Measurements from ENCODE around the gene ATP10A.
"Not testable (repeated sequence)": the region's sequence is repeated elsewhere in the genome, so short reads cannot be mapped to it uniquely, and the experiment has no call there.

Gene ATP10A

DNA sequence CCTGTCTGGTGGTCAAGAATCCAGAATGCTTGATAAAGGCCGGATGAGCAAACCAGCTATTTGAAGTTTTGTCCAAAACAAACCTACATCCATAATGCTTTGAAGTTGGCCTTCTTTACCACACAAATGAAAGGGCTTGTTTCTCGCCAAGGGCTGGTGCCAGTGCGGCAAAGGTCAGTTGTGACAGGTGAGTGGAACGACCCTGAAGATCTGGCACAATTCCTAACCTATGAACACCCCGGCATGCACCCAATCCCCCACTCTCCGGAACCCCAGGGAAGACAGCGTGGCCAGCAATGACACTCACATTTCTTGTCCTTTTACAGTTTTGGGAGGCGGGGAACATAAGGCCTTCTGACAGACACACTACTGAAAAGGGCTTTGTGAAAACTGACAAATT lies 90.6 kb downstream of the ATP10A start:
- DNase-seq (ENCODE audit: low spot score): peak; percentile 70

DNA sequence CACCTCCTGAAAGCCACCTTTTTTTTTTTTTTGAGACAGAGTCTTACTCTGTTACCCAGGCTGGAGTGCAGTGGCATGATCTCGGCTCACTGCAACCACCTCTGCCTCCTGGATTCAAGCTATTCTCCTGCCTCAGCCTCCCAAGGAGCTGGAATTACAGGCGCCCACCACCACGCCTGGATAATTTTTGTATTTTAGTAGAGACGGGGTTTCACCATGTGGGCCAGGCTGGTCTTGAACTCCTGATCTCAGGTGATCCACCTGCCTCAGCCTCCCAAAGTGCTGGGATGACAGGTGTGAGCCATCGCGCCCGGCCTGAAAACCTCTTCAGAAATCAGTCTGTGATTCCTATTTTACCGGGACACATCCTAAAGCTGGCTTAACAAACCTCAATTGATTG lies 91.4 kb downstream of the ATP10A start:
- DNase-seq (ENCODE audit: low spot score): not testable (repeated sequence)

DNA sequence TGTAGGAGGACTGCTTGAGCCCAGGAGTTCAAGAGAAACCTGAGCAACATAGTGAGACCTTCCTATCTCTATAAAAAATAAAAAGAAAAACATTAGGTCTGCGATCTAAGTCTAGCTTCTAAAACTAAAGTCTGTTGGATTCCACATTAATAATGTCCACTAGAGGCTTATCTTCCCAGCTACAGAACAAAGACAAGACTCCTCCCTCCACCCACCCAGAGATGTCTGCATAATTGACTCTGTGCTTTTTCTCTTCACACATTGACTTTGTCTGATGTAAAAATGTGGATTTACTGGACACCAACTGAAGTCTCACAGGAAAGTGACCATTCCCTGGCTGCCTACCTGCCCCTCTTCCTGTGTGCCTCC lies 91.8 kb downstream of the ATP10A start:
- DNase-seq (ENCODE audit: low spot score): peak; percentile 36

DNA sequence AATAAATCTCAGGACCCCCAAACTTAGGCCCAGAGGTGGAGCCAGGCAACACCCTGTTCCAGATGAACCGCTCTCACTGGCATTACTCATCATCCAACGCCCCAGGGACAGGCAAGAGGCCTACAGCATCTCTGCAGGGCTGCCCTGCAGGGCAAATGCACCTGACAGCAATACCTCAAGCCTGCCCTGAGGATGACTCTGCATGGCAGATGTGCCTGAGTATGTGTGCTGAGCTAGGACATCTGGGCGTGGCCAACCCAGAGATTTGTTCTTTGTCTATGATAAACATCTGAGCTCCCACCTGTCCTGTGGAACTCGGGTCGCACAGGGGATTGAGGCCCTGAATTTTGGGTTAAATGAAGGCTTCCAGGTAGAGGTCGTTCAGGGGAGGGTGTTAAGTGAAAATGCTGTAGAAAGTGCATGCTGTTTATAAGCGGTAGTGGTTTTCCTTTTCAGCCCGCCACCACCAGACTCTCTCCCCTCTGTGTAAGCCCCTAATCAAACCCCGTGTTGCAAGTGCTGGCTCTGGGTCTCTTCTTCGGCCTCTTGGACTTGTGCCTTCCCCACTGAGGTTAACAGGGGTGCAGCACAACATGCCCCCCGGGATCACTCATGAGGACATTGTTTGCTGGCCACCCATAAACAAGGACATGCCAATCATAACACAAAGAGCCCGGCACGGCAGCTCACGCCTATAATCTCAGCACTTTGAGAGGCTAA lies 92.3 kb downstream of the ATP10A start:
- peak; percentile 35 for DNase-seq (ENCODE audit: low spot score)

DNA sequence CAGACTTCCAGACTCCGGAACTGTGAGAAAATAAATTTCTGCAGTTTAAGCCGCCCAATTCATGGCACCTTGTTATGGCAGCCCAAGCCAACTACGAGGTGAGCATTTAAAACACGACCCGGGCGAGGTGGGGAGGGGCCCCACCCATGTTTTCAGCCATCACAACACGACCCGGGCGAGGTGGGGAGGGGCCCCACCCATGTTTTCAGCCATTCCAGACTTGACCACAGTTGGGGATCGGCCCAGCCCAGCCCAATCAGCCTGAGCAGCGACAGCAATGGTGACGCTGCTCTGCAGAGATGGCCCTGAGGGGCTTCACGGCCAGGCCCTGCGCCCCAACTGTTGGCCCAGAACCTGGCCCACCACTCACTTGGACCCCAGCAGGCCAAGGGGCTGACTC lies 93.1 kb downstream of the ATP10A start:
- no peak for DNase-seq (ENCODE audit: low spot score)

DNA sequence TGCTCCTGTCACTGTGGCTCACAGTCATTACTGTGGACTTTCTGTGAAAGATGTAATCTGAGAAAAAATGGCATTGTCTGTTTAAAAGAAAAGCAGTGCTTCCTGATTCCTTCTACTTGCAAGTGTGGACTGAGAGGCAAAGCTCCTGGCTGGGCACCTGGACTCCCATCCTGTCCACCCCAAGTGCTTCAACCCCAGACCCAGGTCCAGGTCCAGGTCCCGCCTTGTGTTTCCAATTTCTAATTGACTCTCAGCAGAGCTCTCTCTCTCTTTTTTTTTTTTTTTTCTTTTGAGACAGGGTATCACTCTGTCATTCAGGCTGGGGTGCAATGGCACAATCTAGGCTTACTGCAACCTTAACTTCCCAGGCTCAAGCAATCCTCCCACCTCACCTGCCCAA lies 94.9 kb downstream of the ATP10A start:
- no peak for DNase-seq (ENCODE audit: low spot score)

DNA sequence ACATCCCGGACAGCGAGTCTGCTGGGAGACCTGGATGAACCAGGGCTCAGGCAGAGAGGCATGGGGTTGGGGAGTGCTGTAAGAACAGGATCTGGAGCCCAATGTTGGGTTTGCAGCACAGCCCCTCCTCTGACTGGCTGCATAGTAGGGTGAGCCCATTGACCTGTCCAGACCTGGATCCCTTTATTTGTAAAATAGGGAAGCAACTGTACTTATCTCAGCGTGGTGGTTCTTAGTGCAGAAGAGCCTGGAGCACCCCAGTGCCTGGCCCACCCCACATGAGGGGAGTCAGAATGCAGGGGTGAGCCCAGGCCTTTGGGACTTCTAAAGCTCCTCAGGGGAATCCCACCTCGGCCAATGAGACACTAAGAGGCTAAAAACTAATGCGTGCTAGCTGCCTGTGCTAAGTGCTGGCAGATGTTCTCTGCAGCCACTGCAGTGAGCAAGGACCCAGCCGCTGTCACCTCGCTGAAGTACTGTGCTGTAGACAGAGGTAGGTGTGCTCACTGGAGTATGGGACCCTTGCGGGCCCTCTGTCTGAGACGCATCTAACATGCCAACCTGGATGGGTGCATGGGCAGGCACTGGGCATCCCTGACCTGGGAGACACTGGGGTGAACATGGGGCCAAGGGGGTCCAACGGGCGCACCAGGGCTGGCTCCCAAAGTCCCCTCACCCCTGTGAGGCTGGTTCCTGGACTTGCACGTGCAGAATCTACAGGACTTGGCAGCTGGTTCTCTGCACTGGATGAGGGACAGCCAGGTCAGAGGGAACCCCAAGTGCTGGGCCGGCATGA lies 95.6 kb downstream of the ATP10A start:
- no peak for DNase-seq (ENCODE audit: low spot score)

DNA sequence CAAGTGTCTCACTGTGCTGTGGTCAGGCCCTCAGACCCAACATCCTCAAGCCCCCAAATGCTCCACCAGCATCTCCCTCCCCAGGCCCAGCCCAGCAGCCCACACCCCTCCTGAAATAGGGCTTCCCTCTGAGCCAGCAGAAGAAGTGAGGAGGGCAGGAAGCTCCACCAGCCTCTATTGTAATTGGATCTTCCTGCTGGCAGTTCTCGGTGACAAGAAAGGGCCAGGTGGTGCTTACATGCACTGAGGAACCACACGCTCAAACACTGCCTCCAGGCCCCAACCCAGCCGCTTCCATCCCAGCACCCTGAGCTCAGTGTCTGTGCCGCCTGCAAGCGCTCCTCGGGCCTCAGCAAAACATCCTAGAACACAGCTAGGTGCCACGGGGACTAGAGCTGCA lies 96.7 kb downstream of the ATP10A start:
- DNase-seq (ENCODE audit: low spot score): no peak

DNA sequence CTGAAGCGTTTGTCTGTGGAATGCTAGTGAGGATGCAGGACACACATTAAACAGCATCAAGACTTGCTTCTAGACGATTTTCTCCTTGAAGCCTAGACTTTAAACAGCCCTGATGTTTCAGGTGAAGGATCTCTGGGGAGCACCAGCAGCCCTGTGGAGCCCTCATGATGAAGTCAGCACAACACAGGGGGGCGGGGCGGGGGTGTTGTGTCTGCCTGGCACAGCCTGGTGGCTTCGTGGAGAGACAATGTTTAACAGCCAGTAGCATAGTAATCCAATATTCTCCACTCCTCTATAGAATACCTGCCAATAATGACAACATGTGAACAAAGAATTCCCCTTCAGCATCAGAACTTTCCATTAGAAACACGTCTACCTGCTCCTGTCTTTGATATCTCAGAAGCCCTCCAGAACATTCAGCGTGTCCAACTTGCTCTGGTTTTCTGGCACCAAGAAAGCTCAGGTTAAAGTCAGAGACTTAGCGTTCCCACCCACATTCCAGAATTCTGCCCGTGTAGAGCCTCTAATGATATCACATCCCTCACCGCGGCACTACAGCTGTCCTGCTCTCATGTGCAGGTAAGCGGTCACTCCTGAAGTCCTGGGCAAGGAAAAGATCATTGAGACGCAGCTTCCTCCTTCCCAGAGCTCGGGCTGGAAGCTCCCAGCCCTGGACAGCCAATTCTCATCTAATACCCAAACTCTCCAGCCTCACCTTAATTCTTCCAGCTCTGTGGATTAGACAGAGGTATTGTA lies 98.0 kb downstream of the ATP10A start:
- no peak for DNase-seq (ENCODE audit: low spot score)

DNA sequence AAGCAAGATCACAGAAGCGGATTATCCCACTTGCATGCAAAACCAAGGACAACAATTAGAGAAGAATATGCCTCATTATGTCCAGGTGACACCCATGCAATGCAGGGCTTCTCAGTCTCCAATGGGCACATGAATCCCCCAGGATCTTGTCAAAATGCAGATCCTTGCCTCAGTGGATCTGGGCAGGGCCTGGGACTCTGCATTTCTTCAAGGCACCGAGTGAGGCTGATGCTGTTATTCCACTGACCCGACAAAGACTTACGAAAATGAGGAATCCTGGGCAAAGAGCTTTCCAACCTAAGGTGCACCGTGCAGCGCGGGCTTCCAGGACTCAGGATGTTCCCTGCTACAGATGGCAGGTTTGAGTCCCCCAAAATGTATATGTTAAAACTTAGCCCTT lies 99.2 kb downstream of the ATP10A start:
- DNase-seq (ENCODE audit: low spot score): no peak

DNA sequence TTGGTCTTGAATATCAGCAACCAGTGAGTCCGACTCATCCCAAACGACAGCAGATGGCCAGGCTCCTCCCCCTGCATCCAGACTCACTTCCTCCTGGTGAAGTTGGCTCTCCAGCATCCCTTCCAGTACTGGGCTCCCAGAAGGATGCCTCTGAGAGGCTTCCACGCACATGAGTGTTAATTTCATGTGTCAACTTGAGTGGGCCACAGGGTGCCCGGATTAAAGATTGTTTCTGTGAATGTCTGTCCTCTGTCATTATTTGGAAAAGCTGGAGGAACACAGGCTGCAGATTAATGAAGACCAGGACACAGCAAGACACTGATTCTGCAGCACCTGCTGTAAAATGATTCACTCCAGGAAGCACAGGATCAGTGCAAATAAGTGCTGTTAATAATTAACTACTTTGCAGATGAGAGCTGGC lies 99.8 kb downstream of the ATP10A start:
- peak; percentile 65 for DNase-seq (ENCODE audit: low spot score)

DNA sequence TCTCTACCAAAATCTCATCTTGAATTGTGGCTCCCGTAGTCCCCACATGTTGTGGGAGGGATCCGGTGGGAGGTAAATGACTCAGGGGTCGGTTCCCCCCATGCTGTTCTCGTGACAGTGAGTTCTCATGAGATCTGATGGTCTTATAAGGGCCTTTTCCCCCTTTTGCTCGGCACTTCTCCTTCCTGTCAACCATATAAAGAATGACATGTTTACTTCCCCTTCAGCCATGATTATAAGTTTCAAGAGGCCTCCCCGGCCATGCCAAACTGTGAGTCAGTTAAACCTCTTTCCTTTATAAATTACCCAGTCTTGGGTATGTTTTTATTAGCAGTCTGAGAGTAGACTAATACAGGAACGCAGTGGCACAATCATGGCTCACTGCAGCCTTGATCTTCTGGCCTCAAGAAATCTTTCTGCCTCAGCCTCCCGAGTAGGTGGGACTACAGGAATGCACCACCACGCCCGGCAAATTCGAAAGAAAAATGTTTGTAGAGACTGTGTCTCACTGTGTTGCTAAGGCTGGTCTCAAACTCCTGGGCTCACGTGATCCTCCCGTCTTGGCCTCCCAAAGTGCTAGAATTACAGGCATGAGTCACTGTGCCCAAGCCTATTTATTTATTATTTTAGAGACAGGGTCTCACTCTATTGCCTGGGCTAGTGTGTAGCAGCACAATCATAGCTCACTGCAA lies 101.0 kb downstream of the ATP10A start:
- no peak for DNase-seq (ENCODE audit: low spot score)

DNA sequence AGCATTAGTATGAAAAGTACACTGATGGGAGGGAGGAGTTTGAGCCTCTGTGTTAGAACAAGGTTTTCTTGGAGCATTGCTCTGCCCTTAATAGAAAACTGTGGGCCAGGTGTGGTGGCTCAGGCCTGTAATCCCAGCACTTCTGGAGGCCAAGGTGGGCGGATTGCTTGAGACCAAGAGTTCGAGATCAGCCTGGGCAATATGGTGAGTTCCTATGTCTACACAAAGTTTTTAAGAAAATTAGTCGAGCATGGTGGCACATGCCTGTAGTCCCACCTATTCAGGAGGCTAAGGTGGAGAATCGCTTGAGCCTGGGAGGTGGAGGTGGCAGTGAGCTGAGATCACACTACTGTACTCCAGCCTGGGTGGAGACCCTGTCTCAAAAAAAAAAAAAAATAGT lies 103.7 kb downstream of the ATP10A start:
- no peak for DNase-seq (ENCODE audit: low spot score)

DNA sequence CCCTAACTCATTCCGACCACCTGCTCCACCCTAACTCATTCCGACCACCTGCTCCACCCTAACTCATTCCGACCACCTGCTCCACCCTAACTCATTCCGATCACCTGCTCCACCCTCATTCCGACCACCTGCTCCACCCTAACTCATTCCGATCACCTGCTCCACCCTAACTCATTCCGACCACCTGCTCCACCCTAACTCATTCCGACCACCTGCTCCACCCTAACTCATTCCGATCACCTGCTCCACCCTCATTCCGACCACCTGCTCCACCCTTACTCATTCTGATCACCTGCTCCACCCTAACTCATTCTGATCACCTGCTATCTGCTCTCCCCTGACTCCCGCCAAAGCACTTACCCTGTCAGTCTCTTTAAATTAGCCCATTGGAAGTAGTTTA lies 104.5 kb downstream of the ATP10A start:
- peak; percentile 31 for DNase-seq (ENCODE audit: low spot score)

DNA sequence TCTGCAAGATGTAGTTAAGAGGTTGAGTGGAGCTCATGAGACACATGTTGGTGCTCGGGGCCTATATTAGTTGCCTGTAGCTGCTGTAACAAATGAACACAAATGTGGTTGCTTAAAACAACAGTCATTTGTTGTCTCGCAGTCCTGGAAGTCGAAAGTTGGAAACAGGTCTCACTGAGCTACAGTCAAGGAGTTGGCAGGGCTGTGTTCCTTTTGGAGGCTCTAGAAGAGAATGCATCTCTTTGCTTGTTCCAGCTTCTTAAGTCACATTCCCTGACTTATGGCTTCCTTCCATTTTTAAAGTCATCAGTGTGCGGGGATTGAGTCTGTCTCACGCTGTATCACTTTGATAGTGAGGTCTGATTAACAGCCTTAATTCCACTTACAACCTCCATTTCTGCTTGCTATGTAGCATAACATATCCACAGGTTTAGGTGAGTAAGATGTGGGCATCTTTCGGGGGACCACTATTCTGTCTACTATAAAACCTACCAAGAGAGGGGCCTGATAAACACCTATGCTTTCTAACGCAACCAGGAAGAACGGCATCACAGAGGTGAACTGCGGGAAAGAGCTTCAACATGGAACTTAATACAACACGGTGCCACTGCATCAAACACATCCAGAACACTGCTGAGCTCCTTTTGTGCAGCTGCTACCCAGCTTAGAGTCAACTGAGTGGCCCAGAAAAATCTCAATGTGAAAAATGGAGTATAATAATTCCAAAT lies 119.4 kb downstream of the ATP10A start:
- no peak for DNase-seq (ENCODE audit: low spot score)

DNA sequence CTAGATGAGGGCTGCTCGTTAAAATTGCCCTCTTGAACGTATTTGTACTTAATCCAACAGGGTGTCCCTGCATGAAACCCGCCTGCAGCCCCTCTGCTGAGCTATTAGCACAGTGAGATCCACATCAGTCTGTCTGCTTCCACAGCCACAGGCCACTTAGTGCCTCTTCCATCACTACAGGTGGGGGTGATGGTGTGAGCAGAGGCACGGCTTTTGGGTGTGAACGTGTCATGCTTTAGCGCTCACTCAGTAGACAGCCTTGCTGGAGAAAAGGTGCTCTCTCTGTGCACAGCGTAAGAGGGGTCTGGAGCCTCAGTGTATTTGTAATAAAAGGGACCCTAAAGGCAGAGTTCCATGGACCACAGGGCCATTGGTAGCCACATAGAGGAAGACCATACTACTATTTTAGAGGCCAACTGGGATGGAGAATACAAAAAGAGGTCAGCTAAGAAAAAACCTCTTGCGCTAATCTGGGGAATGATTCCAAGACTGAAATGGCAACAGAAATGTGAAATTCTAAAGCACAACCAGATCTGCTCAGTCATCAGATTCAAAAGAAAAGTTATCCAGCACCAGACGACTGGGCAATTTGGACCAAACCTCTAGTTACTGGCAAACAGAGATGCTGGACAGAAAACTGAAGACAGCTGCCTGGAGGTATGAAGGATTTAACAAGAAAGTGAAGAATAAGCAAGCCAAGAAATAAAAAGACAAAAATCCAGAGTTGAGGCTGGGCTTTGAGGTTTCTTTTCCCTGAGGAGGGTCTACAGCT lies 120.2 kb downstream of the ATP10A start:
- no peak for DNase-seq (ENCODE audit: low spot score)

DNA sequence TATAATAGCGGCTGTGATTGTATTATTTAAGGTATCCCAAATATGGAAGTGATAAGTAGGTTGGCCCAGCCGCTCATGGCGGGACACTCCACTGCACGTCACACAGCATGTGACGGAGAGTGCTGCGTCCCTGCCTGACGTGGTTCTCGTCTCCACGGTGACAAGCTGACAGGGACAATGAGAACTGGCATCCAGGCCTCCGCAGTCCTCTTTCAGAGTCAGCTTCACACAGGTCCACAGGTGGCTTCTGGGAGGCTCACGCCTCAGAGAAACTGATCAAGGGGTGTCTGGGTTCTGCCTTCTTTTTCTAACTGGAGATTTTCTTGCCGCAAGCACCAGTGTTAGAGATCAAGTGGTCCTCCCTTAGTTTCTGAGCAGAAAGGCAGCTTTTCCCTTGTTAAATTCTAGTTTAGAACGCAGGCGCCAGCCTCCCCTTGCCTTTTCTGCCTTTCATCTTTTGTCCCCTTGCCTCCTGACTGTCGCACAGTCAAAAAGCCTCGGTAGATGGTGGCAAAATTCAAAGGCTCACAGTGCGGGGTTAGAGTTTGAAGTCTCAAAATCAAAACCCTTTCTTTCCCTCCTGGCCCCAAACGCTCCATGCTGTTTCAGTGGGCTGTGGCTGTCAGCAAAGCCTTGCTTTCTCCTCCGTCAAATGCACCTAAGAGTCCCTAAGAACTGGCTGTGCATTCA lies 120.9 kb downstream of the ATP10A start:
- DNase-seq (ENCODE audit: low spot score): no peak

DNA sequence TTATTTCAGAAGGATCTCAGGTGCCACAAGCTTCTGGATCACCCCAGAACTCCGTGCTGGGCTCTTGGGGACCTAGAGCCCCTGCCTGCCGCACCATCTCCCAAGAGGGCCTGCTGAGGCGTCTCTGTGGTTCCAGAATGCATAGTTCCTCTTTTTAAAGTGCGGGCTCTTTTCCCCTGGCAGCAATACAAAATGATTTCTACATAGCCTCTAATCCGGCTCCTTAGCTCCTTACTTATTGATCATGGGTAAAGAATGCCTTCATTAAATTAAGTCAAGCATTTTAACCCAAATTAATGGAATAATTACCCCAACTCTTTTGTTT lies 121.9 kb downstream of the ATP10A start:
- DNase-seq (ENCODE audit: low spot score): no peak

DNA sequence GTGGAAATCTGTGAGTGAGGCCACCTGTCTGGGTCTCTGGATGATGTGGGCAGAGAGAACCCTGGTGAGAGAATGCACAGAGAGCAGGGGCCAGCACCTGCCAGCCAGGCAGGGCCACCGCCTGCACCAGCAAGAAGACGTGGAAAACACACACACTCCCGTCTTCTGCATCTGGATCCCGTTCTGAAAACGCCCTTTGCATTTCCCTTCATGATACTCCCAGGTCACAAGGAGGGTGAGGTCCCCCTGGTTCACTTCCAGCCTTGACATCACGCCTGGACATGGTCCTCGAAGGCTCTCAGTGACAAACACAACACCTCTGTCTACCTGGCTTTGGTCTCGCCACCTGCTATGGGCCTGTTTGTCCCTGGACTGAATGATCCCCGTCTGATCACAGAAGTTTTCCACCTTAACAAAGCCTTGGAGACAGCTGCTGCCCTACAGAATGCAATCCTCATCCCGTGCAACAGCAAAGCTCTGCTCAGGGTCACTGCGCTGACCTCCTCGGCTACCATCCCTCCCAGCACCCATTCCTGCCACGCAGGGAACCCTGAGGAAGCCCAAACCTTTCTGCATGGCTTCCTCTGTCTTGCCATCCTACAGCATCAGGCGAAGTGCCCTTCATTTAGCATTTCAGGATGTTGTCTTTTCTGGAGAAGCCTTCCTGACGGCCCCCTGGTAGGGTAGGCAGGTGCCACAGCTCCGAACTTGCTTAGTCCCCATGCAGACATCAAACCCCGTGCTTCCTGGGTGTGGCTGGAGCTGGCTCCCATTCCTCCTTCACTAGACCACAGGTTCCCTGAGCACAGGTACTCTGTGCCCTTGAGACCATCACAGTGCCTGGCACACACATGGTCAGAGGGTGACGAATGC lies 122.5 kb downstream of the ATP10A start:
- no peak for DNase-seq (ENCODE audit: low spot score)
